IPS DF 6.9 (cell line): Measurements from ENCODE around the gene TOM1.

Source experiments
- DNase-seq: peaks from one replicate; pipeline ENCODE4 v3.0.0-alpha.2; 2013; ENCODE audit warnings: low read depth, low spot score
- H3K27ac ChIP-seq: one replicate; pipeline ENCODE4 v1.5.1; 2013; ENCODE audit warnings: low read length, control low read depth
- H3K27me3 ChIP-seq: 2 replicates; pipeline ENCODE4 v1.6.1; 2013; ENCODE audit warnings: mild to moderate bottlenecking, low read length; ENCODE audit not compliant: control insufficient read depth, insufficient read depth
- H3K36me3 ChIP-seq: 2 replicates; pipeline ENCODE4 v1.6.1; 2013; ENCODE audit warnings: low read length; ENCODE audit not compliant: control insufficient read depth, insufficient read depth
- H3K4me1 ChIP-seq: 2 replicates; pipeline ENCODE4 v1.6.1; 2013; ENCODE audit warnings: low read length; ENCODE audit not compliant: control insufficient read depth, insufficient read depth
- H3K4me3 ChIP-seq: 2 replicates; pipeline ENCODE4 v1.5.1; 2013; ENCODE audit warnings: mild to moderate bottlenecking, low read length
- H3K9me3 ChIP-seq: 2 replicates; pipeline ENCODE4 v1.6.1; 2013; ENCODE audit warnings: low read length, inconsistent platforms; ENCODE audit not compliant: control insufficient read depth, insufficient read depth
- WGBS: extraction: QIAGEN DNeasy Blood & Tissue Kit; methylation state at CpG from one replicate; pipeline ENCODE4 v1.1.7; 2013; ENCODE audit warnings: mixed read lengths, missing lambda C conversion rate; ENCODE audit not compliant: insufficient read length, insufficient coverage; 5-methylcytosine and 5-hydroxymethylcytosine counted together

Gene TOM1

DNA sequence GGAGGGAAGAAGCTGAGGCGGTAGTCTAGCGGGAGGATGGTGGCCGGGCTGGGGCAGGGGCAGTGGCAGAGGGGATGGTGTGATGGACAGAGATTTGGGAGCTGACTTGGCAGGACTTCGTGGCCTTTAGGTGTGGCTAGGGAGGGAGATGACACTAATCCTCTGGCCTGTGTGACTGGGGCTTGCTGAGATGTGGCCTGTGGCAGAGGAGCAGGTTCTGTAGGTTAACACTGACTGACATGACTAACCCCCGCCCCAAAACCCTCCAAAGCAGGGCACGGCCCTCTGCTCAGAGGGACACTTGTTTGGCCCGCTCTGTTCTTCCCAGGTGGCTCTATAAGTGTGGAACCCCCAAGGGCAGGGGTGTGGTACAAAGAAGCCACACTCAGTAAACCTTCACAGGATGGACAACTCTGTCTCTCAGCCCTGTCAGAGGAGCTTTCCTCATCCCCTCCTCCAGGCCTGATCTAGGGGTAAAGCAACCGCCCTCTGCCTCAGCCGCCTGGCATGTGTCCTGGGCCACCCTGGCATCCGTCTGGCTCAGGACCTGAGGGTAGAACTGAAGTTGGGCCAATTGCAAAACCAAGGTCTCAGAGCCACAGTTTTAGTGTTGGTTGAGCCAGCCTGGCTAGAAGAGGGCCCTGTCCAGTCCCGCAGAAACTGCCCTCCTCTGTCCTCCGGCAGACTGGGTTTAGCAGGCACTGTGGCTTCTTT, 15.6 kb downstream of the TOM1 start:
- Histone ChIP-seq H3K4me3 (no peak overlapping the region), H3K36me3 (no peaks in the 10 kb centered on the region), H3K27ac (no peak overlapping the region), H3K9me3 (no peaks in the 10 kb centered on the region), H3K4me1 (no peaks in the 10 kb centered on the region), H3K27me3 (no peaks in the 10 kb centered on the region)
- DNase-seq: no peak
- no CpG with 5 or more reads among the region's 12 CpGs for WGBS

DNA sequence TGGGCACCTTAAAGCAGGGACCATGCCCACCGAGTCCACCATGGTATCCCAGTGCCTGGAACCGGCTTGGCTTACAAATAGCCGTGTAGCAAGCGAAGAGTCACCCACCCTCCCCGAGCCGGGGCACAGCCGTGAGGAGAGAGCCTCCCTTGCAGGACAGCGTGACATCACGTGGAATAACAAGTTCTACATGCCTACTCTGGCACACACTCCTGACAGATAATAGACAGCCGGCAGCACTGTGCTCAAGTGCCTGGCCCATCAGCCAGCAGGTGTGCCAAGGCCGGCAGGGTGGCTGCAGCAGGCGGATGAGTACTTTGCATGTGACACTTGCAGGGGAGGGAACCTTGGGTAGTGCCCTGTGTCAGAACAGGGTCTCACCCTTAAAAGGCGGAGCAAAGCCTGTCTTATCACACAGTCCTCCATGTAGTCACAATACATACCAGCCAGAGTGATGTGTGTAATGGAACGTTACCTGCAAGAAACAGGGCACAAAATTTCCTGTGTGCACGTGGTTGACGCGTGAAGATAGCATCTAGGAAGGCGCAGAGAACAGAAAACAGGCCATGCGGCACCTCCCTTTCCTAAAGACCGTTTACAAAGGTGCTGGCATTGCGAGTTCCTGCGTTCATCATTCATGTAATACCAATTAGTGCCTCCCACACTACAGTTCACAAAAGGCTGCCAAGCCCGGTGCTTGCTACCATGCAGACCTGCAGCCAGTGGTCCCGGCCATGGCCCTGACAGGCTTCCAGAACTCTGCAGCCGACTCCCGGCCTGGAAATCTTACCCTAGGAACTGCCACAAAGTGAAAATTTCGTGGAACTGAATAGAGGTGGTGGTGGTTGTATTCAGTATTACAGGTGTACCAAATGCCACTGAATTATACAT, 16.4 kb downstream of the TOM1 start:
- Histone ChIP-seq H3K36me3 (no peaks in the 10 kb centered on the region), H3K27me3 (no peaks in the 10 kb centered on the region), H3K4me1 (no peaks in the 10 kb centered on the region), H3K9me3 (no peaks in the 10 kb centered on the region), H3K4me3 (no peak overlapping the region), H3K27ac (no peak overlapping the region)
- no CpG with 5 or more reads among the region's 27 CpGs for WGBS
- DNase-seq: no peak

GRCh38 chr22:35316751-35317150, 17.1 kb downstream of the TOM1 start:
- DNase-seq: no peak
- Histone ChIP-seq H3K4me3 (no peak overlapping the region), H3K9me3 (no peaks in the 10 kb centered on the region), H3K27ac (no peak overlapping the region), H3K36me3 (no peaks in the 10 kb centered on the region), H3K4me1 (no peaks in the 10 kb centered on the region), H3K27me3 (no peaks in the 10 kb centered on the region)
- no CpG with 5 or more reads among the region's 7 CpGs for WGBS

DNA sequence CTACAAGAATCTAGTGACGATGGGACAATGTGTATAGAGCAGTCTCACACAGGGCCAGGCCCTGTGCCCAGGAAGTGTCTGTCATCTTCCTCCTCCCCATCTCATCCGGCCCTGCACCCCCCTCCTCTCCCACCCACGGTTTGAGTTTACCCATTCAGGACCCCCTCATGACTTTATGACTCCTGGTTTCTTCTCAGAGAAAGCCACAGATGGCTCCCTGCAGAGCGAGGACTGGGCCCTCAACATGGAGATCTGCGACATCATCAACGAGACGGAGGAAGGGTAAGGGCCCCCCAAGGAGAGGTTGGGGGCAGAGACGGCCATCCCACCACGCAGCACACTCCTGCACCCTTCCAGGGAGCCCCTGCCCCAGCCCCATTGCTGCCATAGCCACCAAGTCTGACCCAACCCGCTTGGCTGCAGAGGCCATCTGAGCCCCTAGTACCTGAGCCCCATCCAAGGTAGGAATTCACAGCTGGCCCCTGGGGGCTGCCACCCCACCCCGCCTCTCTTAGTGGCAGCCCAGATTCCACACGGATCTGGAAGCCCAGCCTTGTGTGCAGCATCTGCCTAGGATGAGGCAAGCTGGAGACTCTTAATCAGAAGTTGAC, 18.1 kb downstream of the TOM1 start:
- Histone ChIP-seq H3K36me3 (no peaks in the 10 kb centered on the region), H3K27me3 (no peaks in the 10 kb centered on the region), H3K27ac (no peak overlapping the region), H3K4me3 (no peak overlapping the region), H3K9me3 (no peaks in the 10 kb centered on the region), H3K4me1 (no peaks in the 10 kb centered on the region)
- no peak for DNase-seq
- no CpG with 5 or more reads among the region's 12 CpGs for whole genome bisulfite sequencing

- H3K4me1 ChIP-seq: no peaks in the 10 kb centered on the region
- H3K27ac ChIP-seq: no peak overlapping the region
- H3K27me3 ChIP-seq: no peaks in the 10 kb centered on the region
Measured at GRCh38 chr22:35318346-35319215, 18.9 kb downstream of the TOM1 start.

GRCh38 chr22:35319244-35319985, 19.7 kb downstream of the TOM1 start:
- WGBS: no CpG with 5 or more reads among the region's 18 CpGs
- Histone ChIP-seq H3K27me3 (no peaks in the 10 kb centered on the region), H3K4me3 (no peak overlapping the region; the same call in 1 of the 2 replicates), H3K4me1 (no peaks in the 10 kb centered on the region), H3K36me3 (no peaks in the 10 kb centered on the region; the same call in none of the 2 replicates), H3K9me3 (no peaks in the 10 kb centered on the region), H3K27ac (no peak overlapping the region)
- no peak for DNase-seq

More at GRCh38 chr22:35318346-35319215, 18.9 kb downstream of the TOM1 start:
- H3K9me3 ChIP-seq: no peaks in the 10 kb centered on the region
- DNase-seq: no peak
- H3K36me3 ChIP-seq: no peaks in the 10 kb centered on the region; the same call in 1 of the 2 replicates
- no peak overlapping the region for H3K4me3 ChIP-seq
- WGBS: no CpG with 5 or more reads among the region's 24 CpGs

- H3K4me1 ChIP-seq: no peaks in the 10 kb centered on the region
- H3K36me3 ChIP-seq: peaks cover 2% of the 10 kb centered on the region
- no peak overlapping the region for H3K27ac ChIP-seq
- no peak overlapping the region for H3K4me3 ChIP-seq
- no peaks in the 10 kb centered on the region for H3K9me3 ChIP-seq
- WGBS: no CpG with 5 or more reads among the region's 10 CpGs
- no peaks in the 10 kb centered on the region for H3K27me3 ChIP-seq
- DNase-seq: no peak
Measured at GRCh38 chr22:35322126-35322525, 22.4 kb downstream of the TOM1 start.

DNA sequence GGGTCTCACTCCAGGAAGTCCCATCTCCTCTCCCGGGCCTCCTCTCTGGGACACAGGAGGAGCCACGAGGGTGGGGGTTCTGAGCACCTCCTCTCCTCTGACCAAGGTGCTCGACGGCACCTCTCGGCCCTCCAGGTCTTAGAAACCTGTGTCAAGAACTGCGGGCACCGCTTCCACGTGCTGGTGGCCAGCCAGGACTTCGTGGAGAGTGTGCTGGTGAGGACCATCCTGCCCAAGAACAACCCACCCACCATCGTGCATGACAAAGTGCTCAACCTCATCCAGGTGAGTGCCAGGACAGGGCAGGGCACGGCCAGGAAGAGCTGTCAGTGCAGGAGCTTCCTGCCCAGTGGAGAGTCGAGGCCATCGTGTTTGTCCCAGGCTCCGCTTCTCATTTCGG, 23.2 kb downstream of the TOM1 start:
- no CpG with 5 or more reads among the region's 15 CpGs for WGBS
- DNase-seq: no peak
- H3K27me3 ChIP-seq: no peaks in the 10 kb centered on the region
- no peaks in the 10 kb centered on the region for H3K4me1 ChIP-seq
- peaks cover 2% of the 10 kb centered on the region for H3K36me3 ChIP-seq
- no peaks in the 10 kb centered on the region for H3K9me3 ChIP-seq
- H3K27ac ChIP-seq: no peak overlapping the region
- no peak overlapping the region for H3K4me3 ChIP-seq

DNA sequence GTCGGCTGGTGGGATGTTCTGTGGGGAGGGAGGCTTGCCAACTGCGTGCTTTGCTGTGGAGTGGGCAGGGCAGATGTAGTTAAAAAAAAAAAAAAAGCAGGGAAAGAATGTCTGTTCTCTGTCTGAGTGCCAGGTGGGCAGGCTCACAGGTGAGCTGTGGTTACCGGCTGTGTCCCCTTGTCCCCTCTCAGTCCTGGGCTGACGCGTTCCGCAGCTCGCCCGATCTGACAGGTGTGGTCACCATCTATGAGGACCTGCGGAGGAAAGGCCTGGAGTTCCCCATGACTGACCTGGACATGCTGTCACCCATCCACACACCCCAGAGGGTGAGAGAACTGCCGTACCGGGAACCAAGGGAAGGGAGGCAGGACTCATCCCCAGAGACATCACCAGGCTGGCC, 23.6 kb downstream of the TOM1 start:
- DNase-seq: no peak
- no peaks in the 10 kb centered on the region for H3K9me3 ChIP-seq
- H3K27ac ChIP-seq: no peak overlapping the region
- no CpG with 5 or more reads among the region's 11 CpGs for WGBS
- H3K4me3 ChIP-seq: no peak overlapping the region
- peaks cover 5% of the 10 kb centered on the region for H3K36me3 ChIP-seq
- H3K4me1 ChIP-seq: no peaks in the 10 kb centered on the region
- no peaks in the 10 kb centered on the region for H3K27me3 ChIP-seq
